Osteoblast (primary cell): ENCODE measurements around the gene ZBTB8A. TPM values are rescaled to one million over a fixed set of nuclear protein-coding genes. Genes with fewer than 3 reads are reported as not detected.
A peak's percentile ranks its signal among the peaks of the same experiment; 100 is the strongest.

Experiments used
- DNase-seq: peaks from one replicate; pipeline ENCODE4 v3.0.0; 2011; ENCODE audit warnings: low spot score, mixed read lengths; ENCODE audit not compliant: insufficient read length; ENCODE audit errors: missing footprints
- H2AFZ ChIP-seq: 2 replicates; pipeline ENCODE4 v1.6.0; 2011; ENCODE audit warnings: mild to moderate bottlenecking, low read length
- H3K27ac ChIP-seq: 2 replicates; pipeline ENCODE4 v1.5.1; 2011; ENCODE audit warnings: mild to moderate bottlenecking, low read depth, low read length, moderate library complexity
- H3K27me3 ChIP-seq: 2 replicates; pipeline ENCODE4 v1.6.0; 2012; ENCODE audit warnings: mild to moderate bottlenecking, control low read depth, inconsistent platforms, low read length, moderate library complexity; ENCODE audit not compliant: insufficient read depth
- H3K36me3 ChIP-seq: 2 replicates; pipeline ENCODE4 v1.5.1; 2011; ENCODE audit warnings: mild to moderate bottlenecking, low read length, control low read depth, moderate library complexity; ENCODE audit not compliant: insufficient read depth
- H3K4me1 ChIP-seq: 2 replicates; pipeline ENCODE4 v1.5.1; 2011; ENCODE audit warnings: mild to moderate bottlenecking, low read length, control low read depth, moderate library complexity; ENCODE audit not compliant: insufficient read depth
- H3K4me2 ChIP-seq: 2 replicates; pipeline ENCODE4 v1.6.0; 2011; ENCODE audit warnings: mild to moderate bottlenecking, low read length; ENCODE audit not compliant: insufficient read depth
- H3K4me3 ChIP-seq: fragments of 200-600 bp; sonication (generic); 3 replicates; pipeline ENCODE4 v1.5.1; 2012; ENCODE audit warnings: mild to moderate bottlenecking, low read length, inconsistent platforms; ENCODE audit not compliant: insufficient read depth
- H3K79me2 ChIP-seq: 2 replicates; pipeline ENCODE4 v1.6.0; 2012; ENCODE audit warnings: mild to moderate bottlenecking, low read length, control low read depth, inconsistent platforms; ENCODE audit not compliant: insufficient read depth
- H3K9me3 ChIP-seq: 2 replicates; pipeline ENCODE4 v1.5.1; 2011; ENCODE audit warnings: low read depth, low read length, control low read depth
- H4K20me1 ChIP-seq: 2 replicates; pipeline ENCODE4 v1.6.0; 2012; ENCODE audit warnings: mild to moderate bottlenecking, low read length, control low read depth; ENCODE audit not compliant: insufficient read depth
- total RNA-seq: library from RNA; depleted of rRNA; stranded (reverse); fragments of >200 nt; gene quantifications from 2 replicates; pipeline ENCODE4 v1.2.3, GENCODE V29; 2012
- TF ChIP-seq, protein P1 (sequence below): IDR thresholded peaks from 2 replicates; pipeline ENCODE4 v1.5.1; 2011; ENCODE audit warnings: mild to moderate bottlenecking, low read depth, low read length, moderate library complexity; ENCODE audit errors: extremely low read depth

ZBTB8A gene
- total RNA-seq, 1 donor = 9.8 TPM

DNA sequence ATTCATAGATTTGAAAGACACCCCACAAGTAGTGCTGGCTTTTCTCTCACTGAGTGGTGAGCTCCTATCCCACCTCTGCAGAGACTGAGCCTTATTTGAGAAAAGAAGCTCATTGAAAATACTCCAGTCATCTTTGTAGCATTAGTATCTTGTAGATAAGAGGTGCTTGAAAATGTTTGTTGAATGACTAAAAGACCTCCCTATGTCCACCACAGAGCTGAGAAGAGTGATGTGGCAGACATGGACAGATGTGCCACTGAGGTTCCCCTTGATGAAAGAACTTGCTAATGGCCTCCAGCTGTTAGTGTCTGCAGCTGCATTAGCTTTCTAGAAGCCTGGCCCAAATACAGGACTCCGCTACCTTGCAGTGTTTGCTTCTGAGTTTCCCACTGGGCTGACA, 29.3 kb upstream of the ZBTB8A start:
- Histone ChIP-seq H4K20me1 (no peaks in the 10 kb centered on the region), H3K36me3 (no peaks in the 10 kb centered on the region), H3K9me3 (no peaks in the 10 kb centered on the region), H3K4me1 (peaks cover 4% of the 10 kb centered on the region), H2AFZ (no peak overlapping the region), H3K79me2 (no peaks in the 10 kb centered on the region), H3K4me2 (no peak overlapping the region), H3K27ac (no peak overlapping the region), H3K27me3 (no peaks in the 10 kb centered on the region), H3K4me3 (no peak overlapping the region)
- TF ChIP-seq, protein P1, sequence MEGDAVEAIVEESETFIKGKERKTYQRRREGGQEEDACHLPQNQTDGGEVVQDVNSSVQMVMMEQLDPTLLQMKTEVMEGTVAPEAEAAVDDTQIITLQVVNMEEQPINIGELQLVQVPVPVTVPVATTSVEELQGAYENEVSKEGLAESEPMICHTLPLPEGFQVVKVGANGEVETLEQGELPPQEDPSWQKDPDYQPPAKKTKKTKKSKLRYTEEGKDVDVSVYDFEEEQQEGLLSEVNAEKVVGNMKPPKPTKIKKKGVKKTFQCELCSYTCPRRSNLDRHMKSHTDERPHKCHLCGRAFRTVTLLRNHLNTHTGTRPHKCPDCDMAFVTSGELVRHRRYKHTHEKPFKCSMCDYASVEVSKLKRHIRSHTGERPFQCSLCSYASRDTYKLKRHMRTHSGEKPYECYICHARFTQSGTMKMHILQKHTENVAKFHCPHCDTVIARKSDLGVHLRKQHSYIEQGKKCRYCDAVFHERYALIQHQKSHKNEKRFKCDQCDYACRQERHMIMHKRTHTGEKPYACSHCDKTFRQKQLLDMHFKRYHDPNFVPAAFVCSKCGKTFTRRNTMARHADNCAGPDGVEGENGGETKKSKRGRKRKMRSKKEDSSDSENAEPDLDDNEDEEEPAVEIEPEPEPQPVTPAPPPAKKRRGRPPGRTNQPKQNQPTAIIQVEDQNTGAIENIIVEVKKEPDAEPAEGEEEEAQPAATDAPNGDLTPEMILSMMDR = no peak
- DNase-seq = no peak

DNA sequence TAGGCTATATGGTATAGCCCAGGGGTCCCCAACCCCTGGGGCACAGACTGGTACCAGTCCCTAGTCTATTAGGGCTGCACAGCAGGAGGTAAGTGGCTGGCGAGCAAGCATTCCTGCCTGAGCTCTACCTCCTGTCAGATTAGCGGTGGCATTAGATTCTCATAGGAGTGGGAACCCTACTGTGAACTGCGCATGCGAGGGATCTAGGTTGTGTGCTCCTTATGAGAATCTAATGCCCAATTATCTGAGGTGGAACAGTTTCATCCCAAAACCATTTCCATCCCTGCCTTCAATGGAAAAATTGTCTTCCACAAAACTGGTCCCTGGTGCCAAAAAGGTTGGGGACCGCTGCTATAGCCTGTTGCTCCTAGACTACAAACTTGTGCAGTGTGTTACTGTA, 22.8 kb upstream of the ZBTB8A start:
- Histone ChIP-seq H3K79me2 (no peaks in the 10 kb centered on the region), H3K4me3 (no peak overlapping the region), H3K27me3 (no peaks in the 10 kb centered on the region), H3K9me3 (no peaks in the 10 kb centered on the region), H3K36me3 (no peaks in the 10 kb centered on the region), H4K20me1 (no peaks in the 10 kb centered on the region), H2AFZ (no peak overlapping the region), H3K4me2 (no peak overlapping the region), H3K27ac (no peak overlapping the region), H3K4me1 (no peaks in the 10 kb centered on the region)
- no peak for DNase-seq
- TF ChIP-seq, protein P1 = no peak

DNA sequence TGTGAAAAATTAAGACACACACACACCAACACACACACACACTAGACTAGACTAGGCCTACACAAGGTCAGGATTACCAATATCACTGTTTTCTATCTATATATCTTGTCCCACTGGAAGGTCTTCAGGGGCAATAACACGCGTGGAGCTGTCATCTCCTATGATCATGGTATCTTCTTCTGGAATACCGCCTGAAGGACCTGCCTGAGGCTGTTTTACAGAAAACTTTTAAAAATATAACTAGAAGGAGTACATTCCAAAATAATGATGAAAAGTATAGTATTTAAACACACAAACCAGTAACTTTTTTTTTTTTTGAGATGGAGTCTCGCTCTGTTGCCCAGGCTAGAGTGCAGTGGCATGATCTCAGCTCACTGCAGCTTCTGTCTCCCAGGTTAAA, 20.3 kb upstream of the ZBTB8A start:
- Histone ChIP-seq H2AFZ (no peak overlapping the region), H3K36me3 (no peaks in the 10 kb centered on the region), H3K4me3 (no peak overlapping the region), H3K27ac (no peak overlapping the region), H4K20me1 (no peaks in the 10 kb centered on the region), H3K27me3 (no peaks in the 10 kb centered on the region), H3K79me2 (no peaks in the 10 kb centered on the region), H3K9me3 (no peaks in the 10 kb centered on the region), H3K4me1 (no peaks in the 10 kb centered on the region), H3K4me2 (no peak overlapping the region)
- TF ChIP-seq, protein P1 = no peak
- DNase-seq = no peak

DNA sequence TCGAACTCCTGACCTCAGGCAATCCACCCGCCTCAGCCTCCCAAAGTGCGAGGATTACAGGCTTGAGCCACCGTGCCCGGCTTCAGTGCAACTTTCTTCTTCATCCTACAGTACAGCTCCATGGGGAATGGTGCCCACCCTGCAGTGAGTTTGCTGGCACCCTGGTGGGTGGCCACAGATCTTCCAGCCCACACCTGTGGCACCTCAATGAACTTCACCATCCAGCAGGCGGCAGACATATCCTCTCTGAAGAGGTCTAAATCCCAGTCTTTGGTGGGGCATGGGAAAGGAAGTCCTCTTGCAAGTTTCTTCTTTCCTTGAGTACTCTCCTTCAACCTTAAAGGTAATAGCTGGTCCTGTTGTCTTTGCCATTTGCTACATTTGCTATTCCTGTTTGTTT, 18.1 kb upstream of the ZBTB8A start:
- no peak for DNase-seq
- TF ChIP-seq, protein P1 = no peak
- H3K4me2 ChIP-seq = peak overlapping the region; percentile 79
- no peak overlapping the region for H2AFZ ChIP-seq
- H3K9me3 ChIP-seq = no peaks in the 10 kb centered on the region
- H3K79me2 ChIP-seq = no peaks in the 10 kb centered on the region
- peak overlapping the region; percentile 64 for H3K4me3 ChIP-seq
- no peaks in the 10 kb centered on the region for H3K36me3 ChIP-seq
- H4K20me1 ChIP-seq = no peaks in the 10 kb centered on the region
- H3K27ac ChIP-seq = no peak overlapping the region
- H3K4me1 ChIP-seq = no peaks in the 10 kb centered on the region
- H3K27me3 ChIP-seq = no peaks in the 10 kb centered on the region
